GM23338 (cell line): Measurements from ENCODE around the gene AFF3. TPM values are rescaled to one million over a fixed set of nuclear protein-coding genes. Genes with fewer than 3 reads are reported as not detected.

Experiments
- ATAC-seq: fragments of 200-7000 bp; cut with Tn5 transposase; 3 replicates; pipeline ENCODE4 v1.9.1; 2020
- DNase-seq: peaks from one replicate; pipeline ENCODE4 v3.0.0-alpha.2; 2015; ENCODE audit warnings: low spot score
- H2AFZ ChIP-seq: fragments of 200-600 bp; sonication (generic); 2 replicates; pipeline ENCODE4 v1.8.0; 2016; ENCODE audit warnings: antibody characterized with exemption, mild to moderate bottlenecking, moderate library complexity
- H3F3A ChIP-seq: fragments of 200-600 bp; sonication (generic); replicated peaks from 2 replicates; pipeline ENCODE4 v1.8.0; 2017; ENCODE audit warnings: antibody characterized with exemption, mixed run types, low read depth
- H3K27ac ChIP-seq: fragments of 200-600 bp; sonication (generic); 2 replicates; pipeline ENCODE4 v1.6.1; 2016; ENCODE audit warnings: low read depth
- H3K27me3 ChIP-seq: fragments of 200-600 bp; sonication (generic); 2 replicates; pipeline ENCODE4 v1.8.0; 2016; ENCODE audit warnings: mild to moderate bottlenecking, mixed run types, moderate library complexity; ENCODE audit not compliant: insufficient read depth
- H3K36me3 ChIP-seq: fragments of 200-600 bp; sonication (generic); 2 replicates; pipeline ENCODE4 v1.8.0; 2016; ENCODE audit warnings: mild to moderate bottlenecking; ENCODE audit not compliant: insufficient read depth
- H3K4me1 ChIP-seq: fragments of 200-600 bp; sonication (generic); 2 replicates; pipeline ENCODE4 v1.8.0; 2016; ENCODE audit warnings: mild to moderate bottlenecking, moderate library complexity; ENCODE audit not compliant: insufficient read depth
- H3K4me2 ChIP-seq: fragments of 200-600 bp; sonication (generic); 2 replicates; pipeline ENCODE4 v1.7.1; 2017; ENCODE audit warnings: mixed run types
- H3K4me3 ChIP-seq: fragments of 200-600 bp; sonication (generic); 2 replicates; pipeline ENCODE4 v1.6.1; 2016; ENCODE audit warnings: mixed run types
- H3K79me2 ChIP-seq: fragments of 200-600 bp; sonication (generic); replicated peaks from 2 replicates; pipeline ENCODE4 v1.8.0; 2017; ENCODE audit warnings: mild to moderate bottlenecking; ENCODE audit not compliant: insufficient read depth
- H3K9me2 ChIP-seq: fragments of 200-600 bp; sonication (generic); 2 replicates; pipeline ENCODE4 v1.8.0; 2017; ENCODE audit not compliant: insufficient read depth
- H4K20me1 ChIP-seq: fragments of 200-600 bp; sonication (generic); replicated peaks from 2 replicates; pipeline ENCODE4 v1.8.0; 2017; ENCODE audit warnings: mild to moderate bottlenecking; ENCODE audit not compliant: insufficient read depth
- H3K27ac Mint-ChIP-seq: 2 replicates; pipeline ENCODE4 v1.8.0; 2020; ENCODE audit warnings: inconsistent platforms, mild to moderate bottlenecking, moderate library complexity, mixed read lengths
- H3K27me3 Mint-ChIP-seq: 3 replicates; pipeline ENCODE4 v1.8.0; 2022; ENCODE audit warnings: low read depth, mild to moderate bottlenecking, moderate library complexity, mixed read lengths, inconsistent platforms; ENCODE audit not compliant: insufficient read depth, poor library complexity
- H3K36me3 Mint-ChIP-seq: 3 replicates; pipeline ENCODE4 v1.8.0; 2021; ENCODE audit warnings: low read depth, mild to moderate bottlenecking, inconsistent platforms, moderate library complexity, mixed read lengths
- H3K4me1 Mint-ChIP-seq: 3 replicates; pipeline ENCODE4 v1.8.0; 2020; ENCODE audit warnings: mild to moderate bottlenecking, inconsistent platforms, mixed read lengths
- H3K4me3 Mint-ChIP-seq: 3 replicates; pipeline ENCODE4 v1.8.0; 2021; ENCODE audit warnings: moderate library complexity, mild to moderate bottlenecking, inconsistent platforms, mixed read lengths
- H3K9me3 Mint-ChIP-seq: 3 replicates; pipeline ENCODE4 v1.8.0; 2020; ENCODE audit warnings: moderate library complexity, mild to moderate bottlenecking, inconsistent platforms, mixed read lengths
- CREB1 ChIP-seq: fragments of 250-450 bp; sonication (Bioruptor Pico); IDR thresholded peaks from 2 replicates; pipeline ENCODE4 v1.5.0; 2020; ENCODE audit warnings: low read depth, mild to moderate bottlenecking, moderate library complexity
- EZH2phosphoT487 ChIP-seq: fragments of 200-600 bp; sonication (generic); IDR thresholded peaks from one replicate; pipeline ENCODE4 v1.8.1; 2018; ENCODE audit warnings: antibody characterized with exemption; ENCODE audit not compliant: unreplicated experiment
- JUNB ChIP-seq: IDR thresholded peaks from one replicate; pipeline ENCODE4 v1.6.1; 2016; ENCODE audit warnings: antibody characterized with exemption; ENCODE audit not compliant: unreplicated experiment
- POLR2AphosphoS5 ChIP-seq: IDR thresholded peaks from 2 replicates; pipeline ENCODE4 v1.6.1; 2016; ENCODE audit warnings: antibody characterized with exemption, low read depth
- polyA plus RNA-seq: library from polyadenylated mRNA; unstranded; fragments of >200 nt; fragmentation: Nextera tagmentation; extraction: Ambion mirVana; gene quantifications from 2 replicates; pipeline ENCODE4 v1.2.1, GENCODE V29; 2016
- total RNA-seq: library from RNA; depleted of rRNA; stranded (reverse); fragments of >200 nt; shearing (Covaris generic); gene quantifications from 2 replicates; pipeline ENCODE4 v1.2.3, GENCODE V29; 2014
- TF ChIP-seq, protein P1 (sequence below): IDR thresholded peaks from one replicate; pipeline ENCODE4 v1.6.1; 2018; ENCODE audit warnings: antibody characterized with exemption; ENCODE audit not compliant: unreplicated experiment
- TF ChIP-seq, protein P2 (sequence below): IDR thresholded peaks from 2 replicates; pipeline ENCODE4 v1.6.1; 2016; ENCODE audit warnings: antibody characterized with exemption
- TF ChIP-seq, protein P3 (sequence below), 2 experiments: fragments of 200-600 bp in 1 of 2; sonication (generic) in 1 of 2; conservative IDR thresholded peaks; 2 replicates each; pipeline versions ENCODE4 v1.5.1 to v1.6.1; 2016 to 2017; ENCODE audit warnings: antibody characterized with exemption in 2 of 2, low read depth in 2 of 2, mild to moderate bottlenecking in 2 of 2, moderate library complexity in 1 of 2
- TF ChIP-seq, protein P4 (sequence below): fragments of 250-450 bp; sonication (Bioruptor Pico); IDR thresholded peaks from 2 replicates; pipeline ENCODE4 v1.5.0; 2020; ENCODE audit warnings: mild to moderate bottlenecking, moderate library complexity

The AFF3 gene
- total and polyA plus RNA-seq, 2 experiments from 2014 or later: 0.73 to 1.4 TPM

DNA sequence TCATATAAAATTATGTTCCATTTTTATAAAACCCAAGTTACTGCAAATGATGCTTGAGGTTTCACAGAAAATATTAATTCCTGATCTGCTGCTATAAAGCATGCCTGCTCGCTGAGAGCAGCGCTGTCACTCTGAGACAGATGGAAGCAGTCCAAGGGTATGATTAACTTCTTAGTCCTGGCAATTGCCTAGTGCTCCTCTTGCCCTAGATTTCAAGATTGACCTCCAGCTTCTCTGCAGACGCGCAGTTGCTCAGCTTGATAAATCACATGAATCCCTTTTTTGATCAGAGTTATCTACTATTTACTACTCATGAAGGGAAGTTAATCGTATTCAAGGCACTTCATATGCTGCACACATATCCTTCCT lies 498.0 kb downstream of the AFF3 start (continued):
- TF ChIP-seq, protein P1, sequence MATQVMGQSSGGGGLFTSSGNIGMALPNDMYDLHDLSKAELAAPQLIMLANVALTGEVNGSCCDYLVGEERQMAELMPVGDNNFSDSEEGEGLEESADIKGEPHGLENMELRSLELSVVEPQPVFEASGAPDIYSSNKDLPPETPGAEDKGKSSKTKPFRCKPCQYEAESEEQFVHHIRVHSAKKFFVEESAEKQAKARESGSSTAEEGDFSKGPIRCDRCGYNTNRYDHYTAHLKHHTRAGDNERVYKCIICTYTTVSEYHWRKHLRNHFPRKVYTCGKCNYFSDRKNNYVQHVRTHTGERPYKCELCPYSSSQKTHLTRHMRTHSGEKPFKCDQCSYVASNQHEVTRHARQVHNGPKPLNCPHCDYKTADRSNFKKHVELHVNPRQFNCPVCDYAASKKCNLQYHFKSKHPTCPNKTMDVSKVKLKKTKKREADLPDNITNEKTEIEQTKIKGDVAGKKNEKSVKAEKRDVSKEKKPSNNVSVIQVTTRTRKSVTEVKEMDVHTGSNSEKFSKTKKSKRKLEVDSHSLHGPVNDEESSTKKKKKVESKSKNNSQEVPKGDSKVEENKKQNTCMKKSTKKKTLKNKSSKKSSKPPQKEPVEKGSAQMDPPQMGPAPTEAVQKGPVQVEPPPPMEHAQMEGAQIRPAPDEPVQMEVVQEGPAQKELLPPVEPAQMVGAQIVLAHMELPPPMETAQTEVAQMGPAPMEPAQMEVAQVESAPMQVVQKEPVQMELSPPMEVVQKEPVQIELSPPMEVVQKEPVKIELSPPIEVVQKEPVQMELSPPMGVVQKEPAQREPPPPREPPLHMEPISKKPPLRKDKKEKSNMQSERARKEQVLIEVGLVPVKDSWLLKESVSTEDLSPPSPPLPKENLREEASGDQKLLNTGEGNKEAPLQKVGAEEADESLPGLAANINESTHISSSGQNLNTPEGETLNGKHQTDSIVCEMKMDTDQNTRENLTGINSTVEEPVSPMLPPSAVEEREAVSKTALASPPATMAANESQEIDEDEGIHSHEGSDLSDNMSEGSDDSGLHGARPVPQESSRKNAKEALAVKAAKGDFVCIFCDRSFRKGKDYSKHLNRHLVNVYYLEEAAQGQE: no peak
- TF ChIP-seq, protein P2, sequence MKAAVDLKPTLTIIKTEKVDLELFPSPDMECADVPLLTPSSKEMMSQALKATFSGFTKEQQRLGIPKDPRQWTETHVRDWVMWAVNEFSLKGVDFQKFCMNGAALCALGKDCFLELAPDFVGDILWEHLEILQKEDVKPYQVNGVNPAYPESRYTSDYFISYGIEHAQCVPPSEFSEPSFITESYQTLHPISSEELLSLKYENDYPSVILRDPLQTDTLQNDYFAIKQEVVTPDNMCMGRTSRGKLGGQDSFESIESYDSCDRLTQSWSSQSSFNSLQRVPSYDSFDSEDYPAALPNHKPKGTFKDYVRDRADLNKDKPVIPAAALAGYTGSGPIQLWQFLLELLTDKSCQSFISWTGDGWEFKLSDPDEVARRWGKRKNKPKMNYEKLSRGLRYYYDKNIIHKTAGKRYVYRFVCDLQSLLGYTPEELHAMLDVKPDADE: no peak

DNA sequence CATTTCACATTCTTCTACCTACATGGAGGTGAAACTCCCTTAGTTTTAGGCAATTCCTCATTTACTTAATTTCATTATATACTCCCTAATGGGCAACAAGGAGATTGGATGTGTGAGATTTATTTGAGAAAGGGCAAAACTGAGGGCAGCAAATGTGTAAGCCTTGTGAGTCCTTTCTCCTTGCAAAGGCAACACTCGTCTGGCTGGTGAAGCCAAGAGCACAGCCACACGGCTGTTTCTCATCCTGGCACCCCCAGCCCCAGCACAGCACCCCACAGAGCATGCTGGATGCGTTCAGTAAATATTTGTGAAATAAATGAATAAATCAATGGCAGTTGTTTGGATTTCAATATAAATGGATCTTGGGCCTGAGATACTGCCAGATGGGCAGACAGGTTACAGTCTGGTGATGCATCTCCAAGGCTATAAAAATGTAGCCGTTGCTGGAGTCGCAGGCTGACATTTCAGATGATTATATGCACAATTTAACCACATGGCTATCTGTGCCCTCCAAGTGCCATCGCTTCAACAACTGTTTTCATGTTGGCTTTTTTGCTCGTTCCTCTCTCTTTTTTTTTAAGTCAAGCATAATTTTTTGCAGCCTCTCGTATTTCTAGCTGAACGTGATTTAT lies 498.5 kb downstream of the AFF3 start:
- Histone ChIP-seq H3K4me3 (no peak overlapping the region), H3K4me2 (no peak overlapping the region), H3K27me3 (no peaks in the 10 kb centered on the region), H2AFZ (no peak overlapping the region), H4K20me1 (no peaks in the 10 kb centered on the region), H3K27ac (no peak overlapping the region), H3K9me2 (no peaks in the 10 kb centered on the region), H3F3A (no peaks in the 10 kb centered on the region), H3K36me3 (no peaks in the 10 kb centered on the region), H3K4me1 (no peaks in the 10 kb centered on the region), H3K79me2 (no peaks in the 10 kb centered on the region)
- no peaks in the 10 kb centered on the region for H3K4me1 Mint-ChIP-seq
- H3K36me3 Mint-ChIP-seq: no peaks in the 10 kb centered on the region
- no peak overlapping the region for H3K4me3 Mint-ChIP-seq
- no peaks in the 10 kb centered on the region for H3K27me3 Mint-ChIP-seq
- no peak overlapping the region for H3K27ac Mint-ChIP-seq
- no peak for ATAC-seq
- no peaks in the 10 kb centered on the region for H3K9me3 Mint-ChIP-seq
- no peak for DNase-seq
- TF ChIP-seq, protein P1: no peak
- TF ChIP-seq, protein P3, sequence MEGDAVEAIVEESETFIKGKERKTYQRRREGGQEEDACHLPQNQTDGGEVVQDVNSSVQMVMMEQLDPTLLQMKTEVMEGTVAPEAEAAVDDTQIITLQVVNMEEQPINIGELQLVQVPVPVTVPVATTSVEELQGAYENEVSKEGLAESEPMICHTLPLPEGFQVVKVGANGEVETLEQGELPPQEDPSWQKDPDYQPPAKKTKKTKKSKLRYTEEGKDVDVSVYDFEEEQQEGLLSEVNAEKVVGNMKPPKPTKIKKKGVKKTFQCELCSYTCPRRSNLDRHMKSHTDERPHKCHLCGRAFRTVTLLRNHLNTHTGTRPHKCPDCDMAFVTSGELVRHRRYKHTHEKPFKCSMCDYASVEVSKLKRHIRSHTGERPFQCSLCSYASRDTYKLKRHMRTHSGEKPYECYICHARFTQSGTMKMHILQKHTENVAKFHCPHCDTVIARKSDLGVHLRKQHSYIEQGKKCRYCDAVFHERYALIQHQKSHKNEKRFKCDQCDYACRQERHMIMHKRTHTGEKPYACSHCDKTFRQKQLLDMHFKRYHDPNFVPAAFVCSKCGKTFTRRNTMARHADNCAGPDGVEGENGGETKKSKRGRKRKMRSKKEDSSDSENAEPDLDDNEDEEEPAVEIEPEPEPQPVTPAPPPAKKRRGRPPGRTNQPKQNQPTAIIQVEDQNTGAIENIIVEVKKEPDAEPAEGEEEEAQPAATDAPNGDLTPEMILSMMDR (conservative IDR thresholded peaks at IDR 0.05; ENCODE audit: low read depth in 2 of 2): no peak
- TF ChIP-seq EZH2phosphoT487 (no peak), JUNB (no peak), POLR2AphosphoS5 (no peak), CREB1 (CRISPR knock-in tag) (no peak)
- TF ChIP-seq, protein P4, sequence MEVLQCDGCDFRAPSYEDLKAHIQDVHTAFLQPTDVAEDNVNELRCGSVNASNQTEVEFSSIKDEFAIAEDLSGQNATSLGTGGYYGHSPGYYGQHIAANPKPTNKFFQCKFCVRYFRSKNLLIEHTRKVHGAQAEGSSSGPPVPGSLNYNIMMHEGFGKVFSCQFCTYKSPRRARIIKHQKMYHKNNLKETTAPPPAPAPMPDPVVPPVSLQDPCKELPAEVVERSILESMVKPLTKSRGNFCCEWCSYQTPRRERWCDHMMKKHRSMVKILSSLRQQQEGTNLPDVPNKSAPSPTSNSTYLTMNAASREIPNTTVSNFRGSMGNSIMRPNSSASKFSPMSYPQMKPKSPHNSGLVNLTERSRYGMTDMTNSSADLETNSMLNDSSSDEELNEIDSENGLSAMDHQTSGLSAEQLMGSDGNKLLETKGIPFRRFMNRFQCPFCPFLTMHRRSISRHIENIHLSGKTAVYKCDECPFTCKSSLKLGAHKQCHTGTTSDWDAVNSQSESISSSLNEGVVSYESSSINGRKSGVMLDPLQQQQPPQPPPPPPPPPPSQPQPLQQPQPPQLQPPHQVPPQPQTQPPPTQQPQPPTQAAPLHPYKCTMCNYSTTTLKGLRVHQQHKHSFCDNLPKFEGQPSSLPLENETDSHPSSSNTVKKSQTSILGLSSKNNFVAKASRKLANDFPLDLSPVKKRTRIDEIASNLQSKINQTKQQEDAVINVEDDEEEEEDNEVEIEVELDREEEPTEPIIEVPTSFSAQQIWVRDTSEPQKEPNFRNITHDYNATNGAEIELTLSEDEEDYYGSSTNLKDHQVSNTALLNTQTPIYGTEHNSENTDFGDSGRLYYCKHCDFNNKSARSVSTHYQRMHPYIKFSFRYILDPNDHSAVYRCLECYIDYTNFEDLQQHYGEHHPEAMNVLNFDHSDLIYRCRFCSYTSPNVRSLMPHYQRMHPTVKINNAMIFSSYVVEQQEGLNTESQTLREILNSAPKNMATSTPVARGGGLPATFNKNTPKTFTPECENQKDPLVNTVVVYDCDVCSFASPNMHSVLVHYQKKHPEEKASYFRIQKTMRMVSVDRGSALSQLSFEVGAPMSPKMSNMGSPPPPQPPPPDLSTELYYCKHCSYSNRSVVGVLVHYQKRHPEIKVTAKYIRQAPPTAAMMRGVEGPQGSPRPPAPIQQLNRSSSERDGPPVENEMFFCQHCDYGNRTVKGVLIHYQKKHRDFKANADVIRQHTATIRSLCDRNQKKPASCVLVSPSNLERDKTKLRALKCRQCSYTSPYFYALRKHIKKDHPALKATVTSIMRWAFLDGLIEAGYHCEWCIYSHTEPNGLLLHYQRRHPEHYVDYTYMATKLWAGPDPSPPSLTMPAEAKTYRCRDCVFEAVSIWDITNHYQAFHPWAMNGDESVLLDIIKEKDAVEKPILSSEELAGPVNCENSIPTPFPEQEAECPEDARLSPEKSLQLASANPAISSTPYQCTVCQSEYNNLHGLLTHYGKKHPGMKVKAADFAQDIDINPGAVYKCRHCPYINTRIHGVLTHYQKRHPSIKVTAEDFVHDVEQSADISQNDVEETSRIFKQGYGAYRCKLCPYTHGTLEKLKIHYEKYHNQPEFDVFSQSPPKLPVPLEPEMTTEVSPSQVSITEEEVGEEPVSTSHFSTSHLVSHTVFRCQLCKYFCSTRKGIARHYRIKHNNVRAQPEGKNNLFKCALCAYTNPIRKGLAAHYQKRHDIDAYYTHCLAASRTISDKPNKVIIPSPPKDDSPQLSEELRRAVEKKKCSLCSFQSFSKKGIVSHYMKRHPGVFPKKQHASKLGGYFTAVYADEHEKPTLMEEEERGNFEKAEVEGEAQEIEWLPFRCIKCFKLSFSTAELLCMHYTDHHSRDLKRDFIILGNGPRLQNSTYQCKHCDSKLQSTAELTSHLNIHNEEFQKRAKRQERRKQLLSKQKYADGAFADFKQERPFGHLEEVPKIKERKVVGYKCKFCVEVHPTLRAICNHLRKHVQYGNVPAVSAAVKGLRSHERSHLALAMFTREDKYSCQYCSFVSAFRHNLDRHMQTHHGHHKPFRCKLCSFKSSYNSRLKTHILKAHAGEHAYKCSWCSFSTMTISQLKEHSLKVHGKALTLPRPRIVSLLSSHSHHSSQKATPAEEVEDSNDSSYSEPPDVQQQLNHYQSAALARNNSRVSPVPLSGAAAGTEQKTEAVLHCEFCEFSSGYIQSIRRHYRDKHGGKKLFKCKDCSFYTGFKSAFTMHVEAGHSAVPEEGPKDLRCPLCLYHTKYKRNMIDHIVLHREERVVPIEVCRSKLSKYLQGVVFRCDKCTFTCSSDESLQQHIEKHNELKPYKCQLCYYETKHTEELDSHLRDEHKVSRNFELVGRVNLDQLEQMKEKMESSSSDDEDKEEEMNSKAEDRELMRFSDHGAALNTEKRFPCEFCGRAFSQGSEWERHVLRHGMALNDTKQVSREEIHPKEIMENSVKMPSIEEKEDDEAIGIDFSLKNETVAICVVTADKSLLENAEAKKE: no peak
